Measurements from ENCODE around the gene TXNRD2. TPM values are rescaled to one million over a fixed set of nuclear protein-coding genes. Genes with fewer than 3 reads are reported as not detected.

TXNRD2 gene
- total RNA-seq, 3 donors from 2014 or later (not counting 1 experiment from before 2014, with no cell fraction given) = 23.5 to 37.3 (median 24.4) TPM

DNA sequence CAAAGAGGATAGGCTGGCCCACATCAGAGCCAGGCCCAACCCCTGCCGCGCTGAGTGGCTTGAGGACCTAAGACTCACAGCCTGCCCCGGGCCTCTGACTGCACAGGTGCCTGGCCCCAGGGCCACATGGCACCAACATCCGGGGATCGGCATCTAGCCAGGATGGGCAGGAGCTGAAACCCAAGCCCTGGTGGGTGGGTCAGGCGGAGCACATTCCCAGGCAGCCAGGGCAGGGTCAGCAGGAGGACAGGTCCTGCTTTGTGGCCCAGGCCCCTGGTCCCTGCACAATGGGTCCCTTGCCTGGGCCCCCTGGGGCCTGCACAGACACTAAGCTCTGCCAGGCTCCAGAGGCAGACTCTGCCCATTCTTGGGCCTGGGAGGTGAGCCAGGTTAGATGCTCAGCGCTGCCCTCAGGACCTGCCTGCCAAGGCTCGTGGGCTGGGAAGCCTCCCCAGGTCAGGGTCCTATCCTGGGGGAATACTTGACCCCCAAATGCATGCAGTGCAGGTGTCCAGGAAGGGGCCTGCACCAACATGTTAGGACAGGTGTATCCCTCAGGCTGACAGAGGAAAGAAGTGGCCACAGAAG lies 41.5 kb upstream of the TXNRD2 start:
- intact Hi-C loops (cut with micrococcal nuclease) = no loop called here
- 87% methylated on average over 8 of the region's 8 CpGs for WGBS (ENCODE audit: insufficient coverage)
- Mint-ChIP-seq H3K27ac (no peak overlapping the region), H3K4me3 (peak overlapping the region; percentile 28), H3K9me3 (no peaks in the 10 kb centered on the region), H3K36me3 (no peaks in the 10 kb centered on the region), H3K4me1 (peaks cover 0 to 16% of the 10 kb centered on the region in 2 donors), H3K27me3 (ENCODE audit: low read depth in 2 of 2) (no peaks in the 10 kb centered on the region)
- H3K27me3 ChIP-seq (ENCODE audit: control insufficient read depth, insufficient read depth, low read length) = no peaks in the 10 kb centered on the region
- H3K9me3 ChIP-seq (ENCODE audit: control insufficient read depth, insufficient read depth, low read length) = no peaks in the 10 kb centered on the region
- TF ChIP-seq, protein P1, sequence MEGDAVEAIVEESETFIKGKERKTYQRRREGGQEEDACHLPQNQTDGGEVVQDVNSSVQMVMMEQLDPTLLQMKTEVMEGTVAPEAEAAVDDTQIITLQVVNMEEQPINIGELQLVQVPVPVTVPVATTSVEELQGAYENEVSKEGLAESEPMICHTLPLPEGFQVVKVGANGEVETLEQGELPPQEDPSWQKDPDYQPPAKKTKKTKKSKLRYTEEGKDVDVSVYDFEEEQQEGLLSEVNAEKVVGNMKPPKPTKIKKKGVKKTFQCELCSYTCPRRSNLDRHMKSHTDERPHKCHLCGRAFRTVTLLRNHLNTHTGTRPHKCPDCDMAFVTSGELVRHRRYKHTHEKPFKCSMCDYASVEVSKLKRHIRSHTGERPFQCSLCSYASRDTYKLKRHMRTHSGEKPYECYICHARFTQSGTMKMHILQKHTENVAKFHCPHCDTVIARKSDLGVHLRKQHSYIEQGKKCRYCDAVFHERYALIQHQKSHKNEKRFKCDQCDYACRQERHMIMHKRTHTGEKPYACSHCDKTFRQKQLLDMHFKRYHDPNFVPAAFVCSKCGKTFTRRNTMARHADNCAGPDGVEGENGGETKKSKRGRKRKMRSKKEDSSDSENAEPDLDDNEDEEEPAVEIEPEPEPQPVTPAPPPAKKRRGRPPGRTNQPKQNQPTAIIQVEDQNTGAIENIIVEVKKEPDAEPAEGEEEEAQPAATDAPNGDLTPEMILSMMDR (IDR thresholded peaks at IDR 0.05) = no peak
- H3K27ac ChIP-seq (ENCODE audit: low read length) = no peak overlapping the region
- no peak overlapping the region for H3K4me3 ChIP-seq (ENCODE audit: low read length)
- ATAC-seq = no peak
- peaks cover 3% of the 10 kb centered on the region for H3K36me3 ChIP-seq (ENCODE audit: control insufficient read depth, insufficient read depth, low read length)
- DNase-seq = no peak
- peaks cover 27% of the 10 kb centered on the region for H3K4me1 ChIP-seq (ENCODE audit: control insufficient read depth, insufficient read depth, low read length)

- 94% methylated on average over 16 of the region's 16 CpGs for WGBS (ENCODE audit: insufficient coverage)
- H3K4me1 ChIP-seq (ENCODE audit: control insufficient read depth, insufficient read depth, low read length) = peaks cover 22% of the 10 kb centered on the region
- no peaks in the 10 kb centered on the region for H3K27me3 Mint-ChIP-seq (ENCODE audit: low read depth in 2 of 2)
- TF ChIP-seq, protein P1 (IDR thresholded peaks at IDR 0.05) = no peak
- intact Hi-C loops (cut with micrococcal nuclease) = no loop called here
- peaks cover 0 to 16% of the 10 kb centered on the region in 2 donors for H3K4me1 Mint-ChIP-seq
- H3K4me3 Mint-ChIP-seq = no peak overlapping the region
- no peaks in the 10 kb centered on the region for H3K36me3 Mint-ChIP-seq
- no peak overlapping the region for H3K27ac Mint-ChIP-seq
- peaks cover 3% of the 10 kb centered on the region for H3K36me3 ChIP-seq (ENCODE audit: control insufficient read depth, insufficient read depth, low read length)
- H3K9me3 ChIP-seq (ENCODE audit: control insufficient read depth, insufficient read depth, low read length) = no peaks in the 10 kb centered on the region
- H3K27ac ChIP-seq (ENCODE audit: low read length) = no peak overlapping the region
- DNase-seq = no peak
- no peak for ATAC-seq
- no peak overlapping the region for H3K4me3 ChIP-seq (ENCODE audit: low read length)
- no peaks in the 10 kb centered on the region for H3K27me3 ChIP-seq (ENCODE audit: control insufficient read depth, insufficient read depth, low read length)
- H3K9me3 Mint-ChIP-seq = no peaks in the 10 kb centered on the region
Observed at GRCh38 chr22:19981961-19982920, 40.6 kb upstream of the TXNRD2 start.

DNA sequence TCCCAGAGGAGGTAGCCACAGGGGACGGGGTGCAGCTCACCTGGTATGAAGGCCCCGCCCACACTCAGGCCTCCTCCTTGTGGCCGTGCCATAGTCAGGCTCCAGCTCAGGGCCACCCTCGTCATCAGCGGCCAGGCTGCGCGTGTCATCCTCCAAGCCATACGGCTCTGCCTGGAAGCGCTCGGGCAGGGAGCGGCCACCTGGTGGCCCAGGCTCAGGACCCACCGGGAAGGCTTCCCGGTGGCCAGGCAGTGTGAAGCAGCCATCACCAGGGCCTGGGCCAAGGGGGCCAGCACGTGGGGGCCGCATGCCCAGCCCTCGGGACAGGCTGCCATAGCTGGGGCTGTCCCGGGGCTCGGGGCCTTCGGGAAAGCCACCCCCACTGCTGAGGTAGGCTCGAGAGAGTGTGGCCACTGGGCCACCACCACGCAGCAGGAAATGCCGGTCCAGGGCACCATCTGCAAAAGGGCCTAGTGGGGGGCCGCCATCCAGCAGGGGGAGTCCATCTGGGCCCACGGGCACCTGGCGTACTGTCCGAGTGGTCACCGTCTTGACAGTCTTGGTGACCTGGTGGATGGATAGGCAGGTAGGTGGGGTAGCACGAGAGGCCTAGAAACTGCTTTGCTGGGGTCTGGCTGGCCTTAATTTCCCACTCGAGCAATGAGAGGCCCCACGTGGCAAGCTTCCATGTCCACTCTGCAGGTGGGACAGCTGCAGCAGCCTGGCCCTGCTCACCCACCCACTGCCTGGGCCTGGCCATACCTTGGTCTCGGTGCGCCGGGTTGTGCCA lies 39.7 kb upstream of the TXNRD2 start:
- no peak overlapping the region for H3K27ac Mint-ChIP-seq
- H3K36me3 ChIP-seq (ENCODE audit: control insufficient read depth, insufficient read depth, low read length) = peaks cover 3% of the 10 kb centered on the region
- no peaks in the 10 kb centered on the region for H3K27me3 Mint-ChIP-seq (ENCODE audit: low read depth in 2 of 2)
- 95% methylated on average over 33 of the region's 33 CpGs for WGBS (ENCODE audit: insufficient coverage)
- intact Hi-C loops (cut with micrococcal nuclease) = no loop called here
- H3K4me3 Mint-ChIP-seq = no peak overlapping the region
- no peaks in the 10 kb centered on the region for H3K36me3 Mint-ChIP-seq
- peaks cover 19% of the 10 kb centered on the region for H3K4me1 ChIP-seq (ENCODE audit: control insufficient read depth, insufficient read depth, low read length)
- peaks cover under 1 to 16% of the 10 kb centered on the region in 2 donors for H3K4me1 Mint-ChIP-seq
- H3K27me3 ChIP-seq (ENCODE audit: control insufficient read depth, insufficient read depth, low read length) = no peaks in the 10 kb centered on the region
- no peaks in the 10 kb centered on the region for H3K9me3 Mint-ChIP-seq
- H3K4me3 ChIP-seq (ENCODE audit: low read length) = no peak overlapping the region
- DNase-seq (no peak), ATAC-seq (no peak)
- TF ChIP-seq, protein P1 (IDR thresholded peaks at IDR 0.05) = no peak
- H3K27ac ChIP-seq (ENCODE audit: low read length) = no peak overlapping the region
- no peaks in the 10 kb centered on the region for H3K9me3 ChIP-seq (ENCODE audit: control insufficient read depth, insufficient read depth, low read length)
